GM21447 (cell line): ENCODE measurements around the gene PRORP.
"Not testable (repeated sequence)": the region's sequence is repeated elsewhere in the genome, so short reads cannot be mapped to it uniquely, and the experiment has no call there.

Experiments
- ATAC-seq: cut with Tn5 transposase; IDR thresholded peaks from one replicate; pipeline ENCODE4 v1.9.1; 2021; ENCODE audit not compliant: unreplicated experiment

Gene PRORP

GRCh38 chr14:35121887-35122695 lies at the start of gene PRORP, which contains the start of gene PPP2R3C:
Gene PRORP (plus strand): TSS chr14:35122552. CDS start chr14:35123246, 694 bp downstream.
Gene PPP2R3C (minus strand): TSS chr14:35121990. CDS start chr14:35121959, 31 bp downstream.
- peak; percentile 82 for ATAC-seq

- no peak for ATAC-seq
Measured at GRCh38 chr14:35073486-35073885, 48.9 kb upstream of the PRORP start.

- no peak for ATAC-seq
Measured at GRCh38 chr14:35078082-35078481, 44.3 kb upstream of the PRORP start.

- ATAC-seq = no peak
Measured at GRCh38 chr14:35079742-35080141, 42.6 kb upstream of the PRORP start.

GRCh38 chr14:35083530-35084150 lies 38.7 kb upstream of the PRORP start:
- ATAC-seq = no peak

- no peak for ATAC-seq
Measured at GRCh38 chr14:35085441-35085840, 36.9 kb upstream of the PRORP start.

GRCh38 chr14:35088514-35088913 lies 33.8 kb upstream of the PRORP start:
- ATAC-seq = no peak

GRCh38 chr14:35094645-35095044 lies 27.7 kb upstream of the PRORP start:
- not testable (repeated sequence) for ATAC-seq

- ATAC-seq = no peak
Measured at GRCh38 chr14:35107866-35108265, 14.5 kb upstream of the PRORP start.

GRCh38 chr14:35112641-35113040 lies 9.7 kb upstream of the PRORP start:
- no peak for ATAC-seq

- ATAC-seq = no peak
Measured at GRCh38 chr14:35113308-35113950, 8.9 kb upstream of the PRORP start.

- ATAC-seq = no peak
Measured at GRCh38 chr14:35114036-35114435, 8.3 kb upstream of the PRORP start.

GRCh38 chr14:35116242-35116641 lies 6.1 kb upstream of the PRORP start:
- ATAC-seq = no peak

- ATAC-seq = no peak
Measured at GRCh38 chr14:35117112-35117511, 5.2 kb upstream of the PRORP start.

- ATAC-seq = peak; percentile 2
Measured at GRCh38 chr14:35121026-35121886, 1.1 kb upstream of the PRORP start.

- peak; percentile 1 for ATAC-seq
Measured at GRCh38 chr14:35122696-35123387, 490 bp downstream of the PRORP start.

GRCh38 chr14:35123388-35123703 lies 994 bp downstream of the PRORP start:
- ATAC-seq = no peak

GRCh38 chr14:35124127-35124526 lies 1.8 kb downstream of the PRORP start:
- ATAC-seq = no peak

- no peak for ATAC-seq
Measured at GRCh38 chr14:35133542-35134328, 11.4 kb downstream of the PRORP start.
